ENCODE results near the gene MLF2.
"Not testable (repeated sequence)": the region's sequence is repeated elsewhere in the genome, so short reads cannot be mapped to it uniquely, and the experiment has no call there.

Gene MLF2

GRCh38 chr12:6765048-6765633, 12.2 kb upstream of the MLF2 start:
- no peak for DNase-seq (ENCODE audit: low spot score)

GRCh38 chr12:6764011-6764828, 11.3 kb upstream of the MLF2 start:
- DNase-seq (ENCODE audit: low spot score): peak; percentile 74

DNA sequence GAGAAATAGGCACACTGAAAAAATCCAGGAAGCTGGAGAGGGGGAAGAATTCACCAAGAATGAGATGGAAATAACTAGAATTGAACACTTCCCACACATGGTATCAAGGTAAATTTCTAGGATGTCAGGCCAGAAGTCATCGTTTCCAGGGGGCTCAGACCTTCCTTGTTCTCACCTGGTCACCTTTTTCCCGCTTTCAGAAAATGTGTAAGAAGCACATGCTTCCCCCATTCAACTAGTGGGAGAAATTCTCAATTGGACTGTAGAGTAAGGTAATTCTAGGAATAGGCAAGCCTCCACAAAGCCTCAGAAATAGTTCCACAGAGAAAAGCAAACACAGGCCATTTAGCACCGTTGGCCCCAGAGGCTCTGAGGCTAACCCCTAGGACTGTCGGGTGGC, 10.4 kb upstream of the MLF2 start:
- DNase-seq (ENCODE audit: low spot score): no peak

DNA sequence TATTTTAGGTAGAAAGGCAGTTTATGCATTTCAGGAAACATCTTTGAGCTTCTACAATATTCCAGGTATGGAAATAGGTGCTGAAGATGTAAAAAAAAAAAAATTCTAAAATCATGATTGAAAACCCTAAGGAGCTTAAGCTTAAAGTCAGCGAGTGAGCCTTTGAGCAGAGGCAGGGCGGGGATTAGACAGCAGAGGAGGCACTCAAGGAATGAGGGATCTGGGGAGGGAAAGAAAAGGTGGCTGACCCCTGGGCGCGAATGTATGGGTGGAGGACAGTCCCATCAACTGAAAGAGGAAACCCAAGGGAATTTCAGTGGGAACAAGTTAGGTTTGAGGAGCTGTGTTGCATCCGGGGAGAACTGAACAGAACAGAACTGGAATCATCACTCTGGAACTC, 6.8 kb upstream of the MLF2 start:
- DNase-seq (ENCODE audit: low spot score): no peak

GRCh38 chr12:6758506-6759095, 5.7 kb upstream of the MLF2 start:
- no peak for DNase-seq (ENCODE audit: low spot score)

GRCh38 chr12:6757028-6757690, 4.2 kb upstream of the MLF2 start:
- no peak for DNase-seq (ENCODE audit: low spot score)

DNA sequence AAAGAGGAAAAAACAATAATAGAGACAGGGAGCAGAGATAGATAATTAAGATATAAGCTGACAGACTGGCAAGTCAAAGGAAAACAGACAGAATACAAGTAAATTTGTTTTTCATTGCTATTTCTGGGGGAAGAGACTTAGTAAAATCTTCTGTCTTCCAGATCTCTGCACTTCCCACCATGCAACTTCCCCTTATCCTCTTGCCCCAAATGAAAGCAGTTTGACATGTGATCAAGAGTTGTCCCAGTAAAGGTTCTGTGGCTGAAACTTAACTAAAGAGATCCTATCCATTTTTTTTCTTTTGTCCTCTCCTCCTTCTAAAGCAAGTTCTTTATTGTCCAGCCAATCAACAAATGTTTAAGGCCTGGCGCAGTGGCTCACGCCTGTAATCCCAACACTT, 1.5 kb upstream of the MLF2 start:
- DNase-seq (ENCODE audit: low spot score): no peak

DNA sequence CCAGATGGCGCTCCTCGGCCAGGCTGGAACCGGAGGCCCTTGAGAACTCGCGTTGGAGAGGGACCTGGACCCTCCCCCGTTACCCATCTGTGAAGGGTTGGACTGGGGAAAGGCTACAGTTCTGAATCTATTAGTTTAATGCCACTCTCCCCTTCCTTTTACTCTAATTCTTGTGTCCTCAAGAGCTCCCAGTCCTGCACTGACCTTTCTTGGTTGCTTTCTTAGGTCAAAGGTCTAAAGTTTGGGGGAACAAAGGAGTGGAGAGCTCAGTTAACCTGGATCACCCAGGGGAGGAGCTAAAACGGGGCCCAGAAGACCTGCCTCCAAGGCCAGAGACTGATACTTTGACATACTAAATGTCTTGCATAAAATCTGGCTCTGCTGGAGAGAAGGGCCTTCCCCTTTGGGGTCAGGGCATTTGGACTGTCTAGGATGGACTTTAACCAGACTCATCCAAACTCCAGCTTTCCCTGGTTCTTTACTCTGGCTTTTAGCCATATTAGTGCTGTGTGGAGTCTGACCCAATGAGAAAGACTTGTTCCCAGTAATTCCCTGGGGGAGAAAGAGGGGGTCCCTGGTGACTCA, 923 bp upstream of the MLF2 start:
- no peak for DNase-seq (ENCODE audit: low spot score)

DNA sequence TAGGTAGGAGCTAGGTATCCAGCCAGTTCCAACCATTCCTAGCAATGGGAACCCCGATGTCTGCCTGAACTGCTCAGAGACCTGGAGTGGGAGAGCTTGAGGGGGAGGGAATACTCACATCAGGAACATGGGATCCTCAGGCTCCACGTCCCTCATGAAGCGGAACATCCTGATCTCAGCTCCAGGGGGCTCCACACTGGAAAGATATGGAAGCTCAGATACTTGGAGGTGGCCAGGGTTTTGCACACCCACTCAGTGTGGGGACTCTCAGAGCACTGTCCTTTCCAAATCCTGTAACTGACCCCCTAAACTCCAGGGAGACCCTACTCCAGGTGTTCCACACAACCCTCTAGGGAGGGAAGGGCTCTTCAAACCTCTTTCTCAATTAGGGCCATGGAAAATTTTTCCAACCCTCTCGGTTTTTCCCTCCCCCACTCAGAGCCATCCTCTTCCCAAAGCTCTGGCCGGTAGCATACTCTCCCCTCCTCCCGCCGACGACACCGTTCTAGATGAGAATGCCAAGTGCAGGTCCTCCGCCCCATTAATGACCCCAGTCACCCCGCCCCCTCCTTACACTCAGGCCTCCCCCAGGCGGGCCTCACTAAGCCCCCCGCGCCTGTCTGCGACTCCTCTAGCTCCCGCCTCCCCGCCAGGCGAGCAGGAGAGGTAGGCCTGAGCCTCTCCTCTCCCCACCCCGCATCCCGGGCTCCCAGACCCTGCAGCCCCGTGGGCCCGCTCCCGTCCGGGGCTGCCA, 597 bp downstream of the MLF2 start:
- no peak for DNase-seq (ENCODE audit: low spot score)

- no peak for DNase-seq (ENCODE audit: low spot score)
These were observed 1.2 kb downstream of the MLF2 start for GRCh38 chr12:6751767-6752166.

- no peak for DNase-seq (ENCODE audit: low spot score)
These were observed 2.4 kb downstream of the MLF2 start for GRCh38 chr12:6750506-6750905.

GRCh38 chr12:6748761-6749160, 4.2 kb downstream of the MLF2 start:
- no peak for DNase-seq (ENCODE audit: low spot score)

GRCh38 chr12:6747216-6747615, 5.7 kb downstream of the MLF2 start:
- no peak for DNase-seq (ENCODE audit: low spot score)

DNA sequence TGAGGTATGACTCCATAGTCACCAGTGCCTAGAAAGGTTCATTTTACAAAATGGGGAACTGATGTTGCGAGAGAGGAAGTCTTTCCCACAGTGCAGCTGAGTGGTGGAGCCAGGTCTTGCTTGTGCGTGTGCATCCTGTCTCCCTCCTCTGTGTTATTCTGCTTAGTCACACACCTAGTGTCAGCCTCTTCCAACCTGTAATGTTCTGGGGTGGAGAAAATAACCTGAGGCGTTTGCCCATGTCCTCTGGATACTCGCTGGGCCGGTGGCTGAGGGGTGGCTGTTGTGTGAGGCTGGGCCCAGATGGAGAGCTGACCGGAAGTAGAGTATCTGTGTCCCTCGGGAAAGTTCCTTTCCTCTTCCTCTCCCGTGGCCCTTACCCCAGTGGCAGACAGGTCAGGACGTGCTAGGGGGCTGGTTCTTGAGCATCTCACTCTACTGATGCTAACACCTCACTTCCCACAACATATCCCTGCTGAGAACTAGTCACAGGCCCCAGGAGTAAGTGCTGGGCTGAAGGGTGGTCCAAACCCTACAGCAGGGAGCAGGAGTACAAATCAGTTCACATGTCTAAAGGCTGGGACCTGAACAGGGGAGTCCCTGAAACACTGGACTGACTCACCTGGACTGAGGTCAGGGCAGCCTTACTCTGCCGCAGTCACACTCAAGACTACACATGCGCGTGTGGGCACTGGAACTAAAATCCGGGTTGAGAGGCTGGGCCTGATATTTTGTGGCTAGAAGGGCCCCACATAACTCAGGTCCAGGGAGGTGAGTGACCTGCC, 7.0 kb downstream of the MLF2 start:
- DNase-seq (ENCODE audit: low spot score): peak; percentile 28

- DNase-seq (ENCODE audit: low spot score): not testable (repeated sequence)
These were observed 9.6 kb downstream of the MLF2 start for GRCh38 chr12:6743300-6743699.

- no peak for DNase-seq (ENCODE audit: low spot score)
These were observed 10.1 kb downstream of the MLF2 start for GRCh38 chr12:6742834-6743233.

DNA sequence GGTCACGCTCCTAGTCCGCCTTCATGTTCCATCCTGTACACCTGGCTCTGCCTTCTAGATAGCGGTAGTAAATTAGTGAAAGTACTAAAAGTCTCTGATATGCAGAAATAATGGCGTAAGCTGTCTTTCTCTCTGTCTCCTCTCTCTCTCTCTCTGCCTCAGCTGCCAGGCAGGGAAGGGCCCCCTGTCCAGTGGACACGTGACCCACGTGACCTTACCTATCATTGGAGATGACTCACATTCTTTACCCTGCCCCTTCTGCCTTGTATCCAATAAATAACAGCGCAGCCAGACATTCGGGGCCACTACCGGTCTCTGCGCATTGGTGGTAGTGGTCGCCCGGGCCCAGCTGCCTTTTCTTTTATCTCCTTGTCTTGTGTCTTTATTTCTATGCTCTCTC, 10.9 kb downstream of the MLF2 start:
- DNase-seq (ENCODE audit: low spot score): not testable (repeated sequence)

GRCh38 chr12:6736754-6737153, 16.2 kb downstream of the MLF2 start:
- no peak for DNase-seq (ENCODE audit: low spot score)

DNA sequence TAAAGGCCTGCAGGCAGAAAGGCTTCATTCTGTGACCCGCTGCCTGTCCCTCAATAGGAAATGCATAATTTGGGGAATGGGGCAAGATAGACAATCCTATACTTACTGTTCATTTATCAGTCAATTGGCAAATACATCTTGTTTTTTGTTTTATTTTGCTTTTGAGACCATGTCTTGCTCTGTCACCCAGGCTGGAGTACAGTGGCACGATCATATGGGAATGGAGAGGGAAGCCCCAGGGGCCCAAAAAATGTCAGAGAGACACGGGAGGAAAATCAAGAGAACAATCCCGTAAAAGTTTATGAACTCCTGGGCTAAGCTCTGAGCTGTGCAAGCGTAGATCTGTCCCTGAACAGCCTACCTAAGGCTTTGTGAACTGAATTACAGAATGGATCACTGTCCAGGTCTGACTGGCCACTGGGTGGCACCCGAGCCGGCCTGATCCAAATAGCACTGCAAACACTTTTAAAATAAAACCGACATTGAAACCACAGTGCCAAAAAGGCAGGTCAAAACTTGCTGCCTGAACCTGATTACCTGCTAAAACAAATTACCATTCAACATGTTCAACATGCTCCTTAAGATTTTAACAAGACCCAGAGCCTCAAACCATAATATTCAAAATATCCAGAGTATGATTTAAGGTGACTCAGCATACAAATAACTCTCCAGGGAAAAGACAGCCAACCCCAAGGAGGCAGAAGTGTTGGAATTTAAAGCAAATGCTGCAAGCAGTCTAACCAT, 17.3 kb downstream of the MLF2 start:
- peak; percentile 38 for DNase-seq (ENCODE audit: low spot score)
